Epithelial cell of prostate (primary cell): ENCODE data around the gene OGDHL.
"Not testable (repeated sequence)": the region's sequence is repeated elsewhere in the genome, so short reads cannot be mapped to it uniquely, and the experiment has no call there.

ENCODE experiments used
- DNase-seq: peaks from one replicate; pipeline ENCODE4 v3.0.0-alpha.2; 2011; ENCODE audit warnings: low read depth, low spot score
- H3K27ac ChIP-seq: fragments of 450-650 bp; 2 replicates; pipeline ENCODE4 v1.5.1; 2017; ENCODE audit warnings: mild to moderate bottlenecking

Gene OGDHL

DNA sequence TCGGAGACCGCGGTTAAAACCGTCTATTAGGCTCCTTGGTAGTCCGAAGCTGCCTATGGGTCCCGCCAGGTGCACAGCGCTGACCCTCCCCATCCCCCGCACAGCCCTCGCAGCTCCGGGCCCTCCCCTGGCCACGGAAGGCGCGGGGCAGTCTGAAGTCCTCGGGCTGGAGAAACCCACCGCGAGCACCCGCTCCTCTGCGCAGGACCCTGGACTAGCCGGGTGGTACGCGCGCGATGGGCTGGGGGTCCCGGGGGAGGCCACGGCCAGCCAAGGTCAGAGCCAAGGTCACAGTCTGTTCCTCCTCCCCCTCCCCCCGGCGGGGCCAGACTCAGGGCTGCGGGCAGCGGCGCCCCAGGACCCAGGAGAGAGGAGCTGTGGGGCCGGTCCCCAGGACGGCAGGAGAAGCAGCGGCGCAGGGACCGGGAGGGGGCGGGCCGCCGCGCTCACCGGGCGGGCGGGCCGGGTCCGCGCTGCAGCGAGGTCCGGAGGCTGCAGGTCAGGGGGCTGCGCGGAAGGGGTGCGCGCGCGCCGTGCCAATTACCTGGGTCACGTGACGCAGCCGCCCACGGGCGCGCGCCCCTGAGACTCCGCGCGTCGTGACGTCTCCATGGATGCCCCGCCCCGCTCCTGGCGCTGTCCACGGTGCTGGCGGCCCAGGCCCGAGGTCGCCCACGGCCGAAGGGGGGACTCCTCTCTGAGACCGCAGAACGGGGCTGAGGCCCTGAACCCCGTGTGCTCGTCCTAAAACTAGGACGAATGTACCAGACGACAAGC lies at the start of gene OGDHL:
OGDHL (minus strand) TSS at position 535 of the 777 bp plus-strand sequence. CDS start 3,731 bp downstream, outside the sequence.
- no peak within 1 kb of the TSS for H3K27ac ChIP-seq
- no peak for DNase-seq

DNA sequence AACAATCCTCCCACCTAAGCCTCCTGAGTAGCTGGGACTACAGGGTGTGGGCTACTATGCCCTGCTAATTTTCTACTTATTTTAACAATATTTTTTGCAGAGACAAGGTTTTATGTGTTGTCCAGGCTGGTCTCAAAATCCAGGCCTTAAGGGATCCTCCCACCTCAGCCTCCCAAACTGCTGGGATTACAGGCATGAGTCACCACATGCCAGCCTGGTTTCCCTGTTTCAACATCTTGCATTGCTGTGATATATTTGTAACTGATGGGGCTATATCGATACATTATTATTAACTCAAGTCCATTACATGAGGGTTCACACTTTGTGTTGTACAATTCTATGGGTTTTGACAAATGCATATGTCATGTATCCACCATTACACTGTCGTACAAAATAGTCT lies 41.9 kb upstream of the OGDHL start:
- no peak overlapping the region for H3K27ac ChIP-seq
- DNase-seq, result no peak

DNA sequence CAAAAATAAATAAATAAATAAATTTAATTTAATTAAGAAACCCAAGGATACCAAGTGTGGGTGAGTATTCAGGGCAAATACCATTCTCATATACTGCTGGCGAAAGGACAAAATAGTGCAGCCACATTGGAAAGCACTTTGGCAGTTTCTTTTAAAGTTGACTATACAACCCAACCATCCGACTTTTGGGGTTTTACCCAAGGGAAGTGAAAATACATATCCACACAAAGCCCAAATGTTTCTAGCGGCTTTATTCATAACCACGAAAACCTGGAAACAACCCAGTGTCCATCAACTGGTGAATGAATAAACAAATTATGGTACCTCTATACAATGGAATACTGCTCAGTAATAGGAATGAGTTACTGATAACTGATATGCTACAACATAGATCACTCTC lies 36.2 kb upstream of the OGDHL start:
- H3K27ac ChIP-seq, result no peak overlapping the region
- DNase-seq, result no peak

DNA sequence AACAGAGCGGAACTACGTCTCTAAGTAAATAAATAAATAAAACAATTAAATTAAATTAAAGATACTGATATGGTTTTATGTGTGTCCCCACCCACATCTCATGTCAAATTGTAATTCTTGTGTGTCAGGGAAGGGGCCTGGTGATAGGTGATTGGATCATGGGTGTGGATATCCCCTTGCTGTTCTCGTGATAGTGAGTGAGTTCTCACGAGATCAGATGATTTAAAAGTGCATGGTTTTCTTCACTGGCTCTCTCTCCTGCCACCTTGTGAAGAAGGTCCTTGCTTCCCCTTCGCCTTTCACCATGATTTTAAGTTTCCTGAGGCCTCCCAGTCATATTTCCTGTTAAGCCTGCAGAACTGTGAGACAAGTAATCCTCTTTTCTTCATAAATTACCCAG lies 29.0 kb upstream of the OGDHL start:
- no peak overlapping the region for H3K27ac ChIP-seq
- DNase-seq, result no peak

DNA sequence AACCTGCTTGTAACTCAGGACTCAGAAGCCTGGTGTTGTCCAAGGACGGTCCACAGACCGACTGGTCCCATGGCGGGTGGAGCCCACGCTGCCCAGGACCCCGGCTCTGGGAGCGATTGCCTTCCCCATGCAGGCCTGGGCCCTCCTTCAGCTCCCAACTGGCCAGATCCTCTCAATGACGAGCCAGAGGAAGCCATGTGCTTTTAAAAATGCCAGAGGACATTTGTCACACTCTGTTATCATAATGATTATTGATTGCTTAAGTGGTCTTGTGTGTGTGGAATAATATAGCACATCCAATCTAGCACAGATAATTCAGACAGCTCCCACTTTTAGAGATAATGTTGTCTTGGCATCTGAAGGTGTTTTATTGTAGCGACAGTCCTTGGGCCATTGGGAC lies 22.6 kb upstream of the OGDHL start:
- no peak overlapping the region for H3K27ac ChIP-seq

DNA sequence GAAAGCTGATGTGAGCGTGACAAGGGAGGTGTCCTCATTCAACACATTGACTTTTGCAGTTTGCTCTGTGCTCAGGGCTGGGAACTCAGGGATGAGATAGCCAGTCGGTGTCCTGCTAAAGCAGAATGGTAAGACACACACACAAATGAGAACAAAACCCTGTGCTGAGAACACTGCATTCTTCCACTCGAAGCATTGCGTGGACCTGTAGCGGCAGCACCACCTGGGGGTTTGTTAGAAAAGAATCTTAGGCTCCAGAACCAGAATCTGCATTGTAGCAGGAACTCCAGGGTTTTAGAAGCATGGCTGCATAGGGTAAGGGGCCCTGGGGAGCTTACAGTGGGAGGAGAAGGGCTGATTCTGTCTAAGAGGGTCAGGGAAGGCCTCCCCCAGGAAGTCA lies 21.5 kb upstream of the OGDHL start:
- DNase-seq, result no peak
- no peak overlapping the region for H3K27ac ChIP-seq

More for the DNA sequence above, 22.6 kb upstream of the OGDHL start:
- DNase-seq, result no peak

DNA sequence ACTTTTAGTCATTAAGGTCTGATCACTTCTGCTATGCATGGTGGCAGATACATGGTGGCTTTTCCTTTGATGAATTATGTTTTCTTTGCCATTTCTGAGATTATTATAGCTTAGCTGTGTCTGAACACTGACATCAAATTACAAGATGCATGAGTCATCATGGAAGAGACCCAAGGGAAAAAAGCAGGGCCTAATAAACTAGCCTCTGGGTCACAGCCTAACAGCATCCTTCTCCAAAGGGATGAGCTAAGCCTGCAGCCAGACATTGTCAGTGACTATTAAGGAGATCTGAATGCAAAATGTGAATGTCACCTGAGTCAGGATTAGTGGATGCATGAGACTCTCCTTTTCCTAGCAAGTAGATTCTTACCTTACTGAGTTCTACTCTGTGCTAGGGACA lies 19.1 kb upstream of the OGDHL start:
- H3K27ac ChIP-seq, result no peak overlapping the region
- DNase-seq, result no peak

DNA sequence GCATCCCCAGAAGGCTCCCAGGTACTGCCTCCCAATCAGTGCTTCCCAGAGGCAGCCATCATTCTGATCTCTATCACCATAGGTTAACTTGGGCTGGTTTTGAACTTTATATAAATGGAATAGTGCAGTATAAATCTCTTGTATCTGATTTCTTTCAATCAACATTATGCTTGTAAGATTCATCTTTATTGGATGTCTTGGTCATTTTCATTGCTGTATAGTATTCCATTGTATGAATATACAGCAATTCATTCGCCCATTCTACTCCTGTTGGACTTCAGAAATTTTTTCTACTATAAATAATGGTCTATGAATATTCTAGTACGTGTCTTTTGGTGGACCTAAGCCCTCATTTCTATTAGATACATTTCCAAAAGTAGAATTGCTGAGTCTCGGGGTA lies 16.1 kb upstream of the OGDHL start:
- no peak for DNase-seq
- H3K27ac ChIP-seq, result no peak overlapping the region

DNA sequence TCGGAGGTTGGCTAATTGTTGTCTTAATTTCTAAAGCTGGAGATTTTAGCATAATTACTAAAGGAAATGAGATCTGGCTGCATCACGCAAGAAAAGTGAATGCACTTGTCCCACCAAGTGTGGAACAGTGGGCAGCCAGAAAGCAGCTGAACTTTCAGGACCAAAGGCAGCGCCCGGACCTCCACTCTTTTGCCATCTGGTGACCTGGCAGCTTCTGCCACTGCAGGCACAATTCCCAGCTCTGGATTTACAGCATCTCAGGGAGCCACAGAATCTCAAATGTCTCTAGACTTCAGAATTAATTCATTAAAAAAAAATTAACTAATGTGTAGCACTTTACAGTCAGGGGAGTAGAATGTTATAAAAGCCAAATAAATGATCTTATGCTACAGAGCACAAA lies 14.7 kb upstream of the OGDHL start:
- H3K27ac ChIP-seq, result no peak overlapping the region
- DNase-seq, result no peak

DNA sequence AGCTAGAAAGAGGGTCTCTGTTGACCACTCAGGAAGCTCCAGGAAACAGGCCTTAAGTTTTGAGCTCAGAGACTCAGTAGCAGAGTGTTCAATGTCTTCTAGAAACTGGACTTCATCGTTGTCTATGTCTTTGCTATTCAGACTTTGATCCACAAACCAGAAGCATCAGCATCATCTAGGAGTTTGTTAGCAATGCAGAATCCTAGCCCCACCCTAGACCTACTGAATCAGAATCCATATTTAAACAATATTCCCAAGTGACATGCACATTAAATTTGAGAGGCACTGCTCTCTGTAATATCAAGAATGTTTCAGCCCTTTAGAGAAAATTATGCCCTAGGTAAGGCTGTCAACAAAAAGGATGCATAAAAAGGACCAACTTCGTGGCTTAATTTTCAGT lies 12.9 kb upstream of the OGDHL start:
- no peak for DNase-seq
- no peak overlapping the region for H3K27ac ChIP-seq

DNA sequence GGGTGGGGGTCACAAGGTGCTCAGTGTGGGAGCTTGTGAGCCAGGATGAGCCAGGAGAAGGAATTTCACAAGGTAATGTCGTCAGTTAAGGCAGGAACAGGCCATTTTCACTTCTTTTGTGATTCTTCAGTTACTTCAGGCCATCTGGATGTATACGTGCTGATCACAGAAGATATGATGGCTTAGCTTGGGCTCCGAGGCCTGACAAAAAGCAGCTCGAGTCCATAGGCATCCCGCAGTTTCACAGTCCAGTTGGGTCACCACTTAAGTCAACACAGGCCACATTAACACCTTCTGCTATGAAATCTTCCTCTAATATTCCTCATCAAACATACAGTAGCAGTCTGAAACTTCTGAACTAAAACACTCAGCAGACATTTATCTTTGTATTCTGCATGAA lies 10.8 kb upstream of the OGDHL start:
- not testable (repeated sequence) for DNase-seq, H3K27ac ChIP-seq

DNA sequence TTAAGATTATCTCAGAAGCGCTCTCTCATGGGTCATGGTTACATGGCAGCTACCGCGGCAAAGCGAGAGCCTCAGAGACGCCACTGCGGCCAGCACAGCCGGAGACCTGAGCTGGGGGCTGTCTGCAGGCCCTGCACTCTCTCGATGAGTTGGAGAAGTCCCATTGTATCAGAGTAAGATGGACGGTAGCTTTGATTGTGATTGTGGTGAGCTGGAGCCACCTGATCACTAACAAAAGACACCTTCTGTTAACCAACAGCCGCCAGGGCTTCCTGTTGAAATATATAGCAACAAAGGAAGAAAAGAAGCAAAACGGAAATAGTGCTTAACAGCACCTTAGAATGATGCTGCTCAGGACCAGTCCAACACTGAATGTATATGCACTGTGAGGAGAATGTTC lies 8.9 kb upstream of the OGDHL start:
- not testable (repeated sequence) for H3K27ac ChIP-seq, DNase-seq

DNA sequence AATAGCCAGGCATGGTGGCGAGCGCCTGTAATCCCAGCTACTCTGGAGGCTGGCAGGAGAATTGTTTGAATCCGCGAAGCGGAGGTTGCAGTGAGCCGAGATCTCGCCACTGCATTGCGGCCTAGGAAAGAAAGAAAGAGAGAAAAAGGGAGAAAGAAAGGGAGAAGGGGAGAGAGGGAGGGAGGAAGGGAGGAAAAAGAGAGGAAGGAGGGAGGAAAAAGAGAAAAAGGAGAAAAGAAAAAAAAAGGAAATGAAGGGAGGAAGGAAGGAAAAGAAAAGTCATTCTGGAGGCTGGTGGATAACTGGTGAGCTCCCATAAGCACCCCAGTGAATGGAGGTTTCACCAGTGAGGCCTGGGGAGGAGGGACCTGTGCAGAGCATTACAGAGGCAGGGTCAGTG lies 7.6 kb upstream of the OGDHL start:
- DNase-seq, result no peak
- no peak overlapping the region for H3K27ac ChIP-seq

DNA sequence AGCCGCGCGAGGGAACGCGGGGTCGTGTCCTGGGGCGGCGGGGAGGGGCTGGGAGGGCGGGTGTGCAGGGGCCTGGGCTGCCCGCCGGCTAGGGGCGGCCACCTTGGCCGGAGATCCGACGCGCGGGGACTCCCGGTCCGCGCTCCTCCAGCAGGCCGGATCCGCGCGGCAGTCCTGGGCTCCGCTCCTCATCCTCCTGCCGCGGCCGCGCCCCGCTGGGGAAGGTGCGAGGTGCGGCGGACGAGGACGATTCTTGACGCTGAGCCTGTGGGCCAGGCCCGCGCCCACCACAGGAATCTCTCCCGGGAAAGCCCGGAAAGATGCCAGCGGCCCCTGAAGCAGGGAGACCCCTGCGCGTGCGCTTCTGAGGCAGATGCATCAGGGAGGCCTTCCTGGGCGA lies 6.6 kb upstream of the OGDHL start:
- no peak overlapping the region for H3K27ac ChIP-seq
- no peak for DNase-seq

DNA sequence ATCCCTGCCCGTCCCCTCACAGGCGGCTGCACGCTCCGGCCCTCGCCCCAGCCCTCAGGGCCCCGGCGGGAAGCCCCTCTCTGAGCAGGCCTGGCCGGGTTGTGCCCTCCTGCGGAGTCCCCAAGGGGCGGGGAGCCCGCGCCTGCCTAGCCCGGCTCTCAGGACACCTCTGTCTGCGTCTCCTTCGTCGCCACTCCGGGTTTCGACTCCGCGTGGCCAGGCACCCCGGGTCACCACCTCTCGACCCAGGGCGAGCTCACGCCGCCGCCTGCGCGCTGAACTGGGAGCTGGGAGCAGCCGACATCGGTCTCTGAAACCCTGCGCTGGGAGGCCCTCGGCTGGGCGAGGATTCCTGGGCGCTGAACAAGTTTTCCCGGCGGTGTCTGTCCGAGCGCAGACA lies 6.2 kb upstream of the OGDHL start:
- DNase-seq, result no peak

DNA sequence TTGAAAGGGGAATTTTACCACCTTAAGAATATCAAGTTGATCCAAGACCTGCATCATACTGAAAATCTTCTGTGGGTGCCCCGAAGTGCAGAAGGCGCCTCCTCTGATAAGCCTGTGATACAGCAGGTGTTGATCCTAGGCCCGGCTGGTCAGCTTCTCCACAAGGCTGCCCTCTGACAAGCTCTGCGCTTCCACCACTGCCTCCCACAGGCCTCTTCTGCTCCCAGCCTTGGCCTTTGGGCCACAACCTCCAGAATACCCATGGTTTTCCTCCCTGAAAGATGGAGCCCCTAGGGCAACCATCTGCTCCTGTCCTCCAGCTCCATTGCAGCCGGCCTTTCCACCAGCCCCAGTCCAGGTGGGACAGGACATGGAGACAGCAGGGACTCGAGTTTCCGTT lies 5.6 kb upstream of the OGDHL start:
- DNase-seq, result no peak
- H3K27ac ChIP-seq, result no peak overlapping the region

More for the DNA sequence above, 6.2 kb upstream of the OGDHL start:
- H3K27ac ChIP-seq, result no peak overlapping the region

DNA sequence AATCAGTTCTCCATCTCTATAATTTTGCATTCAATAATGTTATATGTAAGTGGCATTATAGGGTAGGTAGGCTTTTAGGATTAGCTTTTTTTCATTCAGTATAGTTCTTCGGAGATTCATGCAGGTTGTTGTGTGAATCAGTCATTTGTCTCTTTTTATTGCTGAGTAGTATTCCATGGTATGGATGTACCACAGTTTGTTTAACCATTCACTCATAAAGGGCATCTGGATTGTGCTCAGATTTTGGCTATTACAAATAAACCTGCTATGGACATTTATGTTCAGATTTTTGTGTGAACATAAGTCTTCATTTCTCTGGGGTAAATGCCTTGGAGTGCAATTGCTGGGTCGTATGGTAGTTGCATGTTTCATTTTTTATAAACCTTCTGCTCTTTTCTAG lies 4.4 kb upstream of the OGDHL start:
- H3K27ac ChIP-seq, result no peak overlapping the region
- DNase-seq, result no peak

DNA sequence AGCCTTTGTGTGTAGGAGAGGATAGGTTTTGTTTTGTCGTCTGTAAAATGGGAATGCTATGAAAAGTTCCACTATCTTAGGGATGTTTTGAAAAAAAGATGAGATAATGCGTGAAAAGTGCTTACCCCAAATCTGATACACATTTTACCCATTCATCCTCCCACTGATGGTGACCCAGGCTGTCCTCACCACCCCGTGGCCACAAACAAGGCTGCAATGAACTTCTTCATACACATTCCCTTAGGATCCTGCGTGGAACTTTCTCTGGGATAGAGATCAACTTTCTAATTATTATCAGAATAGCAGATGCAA lies 399 bp upstream of the OGDHL start:
- no peak for DNase-seq
- no peak overlapping the region for H3K27ac ChIP-seq

DNA sequence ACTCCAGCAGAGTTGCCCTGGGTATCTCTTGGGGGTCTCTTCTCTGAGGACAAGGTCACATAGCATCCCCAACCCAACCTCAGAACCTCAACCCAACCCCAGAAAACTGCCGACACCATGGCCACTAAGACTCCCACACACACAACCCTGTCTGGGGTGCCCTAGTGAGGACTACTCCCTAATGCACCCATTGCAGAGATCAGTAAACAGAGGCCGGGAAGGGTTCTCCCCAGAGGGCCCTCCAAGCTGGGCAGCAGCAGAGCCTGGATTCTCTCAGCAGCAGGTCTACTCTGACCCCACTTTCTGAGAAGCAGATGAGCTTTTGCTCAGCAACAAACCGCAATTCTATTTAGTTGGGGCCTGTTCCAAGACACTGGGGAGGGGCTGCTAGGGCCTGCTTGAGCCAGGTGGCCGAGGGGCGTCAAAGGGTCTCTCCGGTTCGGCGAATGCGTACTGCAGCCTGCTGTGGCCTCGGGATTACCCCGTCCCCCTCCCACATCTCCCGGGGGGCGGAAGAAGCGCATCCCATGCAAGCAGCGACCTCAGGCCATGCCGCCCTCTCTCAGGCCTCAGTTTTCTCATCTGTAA lies 828 bp downstream of the OGDHL start:
- no peak overlapping the region for H3K27ac ChIP-seq

DNA sequence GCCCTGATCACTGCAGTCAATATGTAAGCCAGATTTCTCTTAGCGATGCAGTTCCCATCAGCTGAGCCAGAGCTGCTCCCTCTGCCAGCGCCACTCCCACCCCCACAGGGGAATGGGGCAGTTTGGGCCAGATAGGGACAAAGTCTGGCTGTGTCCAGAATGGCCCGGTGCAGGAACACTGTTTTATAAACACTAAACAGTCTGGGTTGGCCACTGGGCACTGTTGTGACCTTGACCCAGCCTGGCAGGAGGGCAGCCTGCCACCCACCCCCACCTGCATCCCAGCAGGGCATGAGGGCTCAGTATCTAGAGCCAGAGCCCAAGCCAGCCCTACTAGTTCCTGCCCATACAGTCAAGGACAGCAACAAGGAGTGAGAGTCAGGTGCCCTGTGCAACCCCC lies 1.3 kb downstream of the OGDHL start:
- no peak overlapping the region for H3K27ac ChIP-seq
- DNase-seq, result no peak

More for the DNA sequence above, 828 bp downstream of the OGDHL start:
- DNase-seq, result no peak

DNA sequence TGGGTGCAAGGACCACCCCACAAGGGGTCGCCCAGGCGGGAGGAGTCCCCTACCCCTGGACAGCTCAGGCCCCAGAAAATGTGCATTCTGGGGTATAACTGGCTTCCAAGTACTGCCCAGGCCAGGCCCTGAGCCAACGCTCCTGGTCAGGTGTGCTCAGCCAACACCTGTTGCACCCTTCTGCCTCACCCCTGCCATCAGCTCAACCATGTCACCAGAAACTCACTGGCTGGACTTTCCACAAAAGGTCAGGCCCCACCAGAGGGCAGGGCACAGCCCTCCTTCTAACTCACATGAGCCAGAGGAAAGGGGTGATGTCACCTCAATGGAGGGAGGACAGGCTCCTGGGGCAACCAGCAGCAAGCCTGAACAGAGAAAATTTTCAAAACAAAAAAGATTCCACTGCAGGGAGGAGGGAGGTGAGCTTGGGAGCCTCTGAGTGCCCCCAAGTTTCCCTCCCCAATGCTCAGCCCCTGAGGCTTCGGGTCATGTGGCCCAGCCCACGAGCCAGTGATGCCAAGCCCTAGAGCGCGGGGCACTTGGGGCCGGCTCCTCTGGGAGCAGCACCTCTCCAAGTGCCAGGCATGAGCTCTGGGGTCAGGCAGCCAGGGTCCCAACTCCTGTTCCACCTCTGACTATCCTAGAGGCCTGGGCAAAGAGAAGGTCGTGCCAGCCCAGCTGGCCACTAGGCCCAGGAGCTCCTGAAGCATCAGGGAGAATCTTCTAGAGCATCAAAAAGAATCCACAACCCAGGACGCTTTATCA lies 2.2 kb downstream of the OGDHL start:
- no peak overlapping the region for H3K27ac ChIP-seq
- DNase-seq, result no peak
